NCI-H2196 treated with DMSO at 0.1 percent for 48 hours (cell line): ENCODE results near the gene FPR1.

Experiments used
- DNase-seq: peaks from one replicate; lab custom pipeline; 2025; ENCODE audit not compliant: unreplicated experiment; lab: John Stamatoyannopoulos, UW

FPR1 gene, protein sequence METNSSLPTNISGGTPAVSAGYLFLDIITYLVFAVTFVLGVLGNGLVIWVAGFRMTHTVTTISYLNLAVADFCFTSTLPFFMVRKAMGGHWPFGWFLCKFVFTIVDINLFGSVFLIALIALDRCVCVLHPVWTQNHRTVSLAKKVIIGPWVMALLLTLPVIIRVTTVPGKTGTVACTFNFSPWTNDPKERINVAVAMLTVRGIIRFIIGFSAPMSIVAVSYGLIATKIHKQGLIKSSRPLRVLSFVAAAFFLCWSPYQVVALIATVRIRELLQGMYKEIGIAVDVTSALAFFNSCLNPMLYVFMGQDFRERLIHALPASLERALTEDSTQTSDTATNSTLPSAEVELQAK

DNA sequence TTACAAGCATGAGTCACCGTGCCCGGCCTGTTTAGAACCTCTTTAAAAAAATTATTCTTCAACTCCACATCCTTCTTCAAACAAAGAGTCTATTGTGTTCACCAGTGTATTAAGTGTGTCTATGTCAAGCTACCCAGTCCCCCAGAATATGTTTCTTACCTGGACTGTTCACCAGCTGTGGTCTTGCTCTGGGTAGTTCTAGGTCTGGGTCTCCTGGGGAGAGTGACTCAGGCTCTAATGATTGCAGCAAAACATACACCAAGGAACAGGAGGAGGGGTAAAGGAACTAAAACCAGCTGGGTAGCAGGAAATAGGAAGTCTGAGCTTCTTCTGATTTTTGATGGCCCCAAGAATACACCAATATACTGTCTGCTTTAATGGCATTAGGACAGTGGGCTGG lies at the start of gene FPR1:
TSS of gene FPR1 (minus strand) at position 224 of the 400 bp plus-strand sequence. CDS start 4,884 bp downstream, outside the sequence.
- no peak for DNase-seq

DNA sequence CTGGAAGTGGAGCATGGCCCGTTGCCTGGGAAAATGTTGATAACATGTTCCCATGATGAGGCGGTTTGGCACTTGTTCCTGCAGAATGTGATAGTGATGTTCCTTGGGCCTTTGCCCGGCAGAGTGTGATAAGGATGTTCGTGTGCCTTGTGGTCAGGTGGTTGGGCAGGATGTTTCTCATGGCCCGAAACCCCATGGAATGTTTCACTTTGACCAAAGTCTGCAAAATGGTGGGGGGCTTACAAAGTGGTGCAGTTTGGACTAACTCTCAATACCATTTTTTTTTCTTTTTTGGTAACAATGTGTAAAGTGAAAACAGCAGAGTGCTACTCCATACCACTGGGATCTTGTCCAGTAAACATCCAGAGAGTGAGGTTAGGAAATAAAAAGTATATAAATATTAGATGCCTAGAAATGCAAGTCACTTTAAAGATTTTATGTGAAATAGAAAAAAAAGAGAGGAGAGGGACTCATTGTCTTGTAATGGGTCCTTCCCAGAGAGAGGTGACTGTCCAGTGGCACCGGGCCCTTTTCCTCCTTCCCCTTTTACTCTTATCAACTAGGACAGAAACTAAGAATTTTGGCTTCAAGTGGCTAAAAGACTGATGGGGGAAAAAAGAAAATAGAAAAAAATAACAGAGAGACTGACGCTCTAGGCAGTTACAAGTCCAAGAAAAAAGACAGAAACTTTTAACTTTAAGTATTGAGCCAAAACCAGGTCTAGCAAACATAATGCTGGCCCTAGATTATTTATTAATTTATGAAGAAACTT lies 49.0 kb upstream of the FPR1 start:
- no peak for DNase-seq

DNA sequence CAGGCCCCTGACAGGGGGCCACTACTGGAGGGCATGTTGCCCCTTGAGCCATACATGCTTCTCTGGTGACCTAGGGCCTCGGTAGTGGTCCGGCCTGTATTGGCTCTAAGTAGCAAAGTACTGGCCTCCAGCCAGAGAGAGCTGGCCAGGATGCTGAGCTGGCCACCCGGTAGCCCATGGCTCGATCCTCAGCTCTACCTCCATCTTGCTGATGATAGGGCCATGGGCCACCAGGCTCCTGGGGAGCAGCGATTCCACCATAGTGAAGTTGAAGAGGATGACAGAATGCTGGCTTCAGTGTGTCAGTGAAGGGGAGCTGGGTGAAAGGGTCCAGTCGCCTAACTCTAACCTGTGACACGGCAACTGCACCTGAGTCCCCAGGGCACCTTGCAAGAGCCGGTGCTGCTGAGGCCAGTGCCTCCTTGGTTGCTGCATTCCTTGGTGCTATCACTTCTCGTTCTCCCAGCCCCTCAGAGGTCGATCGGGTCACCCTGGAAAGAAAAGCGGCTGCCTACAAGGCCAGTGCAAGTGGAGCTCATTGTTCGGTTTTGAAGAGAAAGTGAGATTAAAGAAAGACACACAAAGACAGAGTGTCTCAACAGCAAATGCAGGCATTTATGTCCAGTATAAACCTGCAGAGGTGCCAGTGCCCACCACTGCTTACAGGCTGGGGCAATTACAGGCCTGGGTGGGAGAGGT lies 48.2 kb upstream of the FPR1 start:
- DNase-seq, result no peak

DNA sequence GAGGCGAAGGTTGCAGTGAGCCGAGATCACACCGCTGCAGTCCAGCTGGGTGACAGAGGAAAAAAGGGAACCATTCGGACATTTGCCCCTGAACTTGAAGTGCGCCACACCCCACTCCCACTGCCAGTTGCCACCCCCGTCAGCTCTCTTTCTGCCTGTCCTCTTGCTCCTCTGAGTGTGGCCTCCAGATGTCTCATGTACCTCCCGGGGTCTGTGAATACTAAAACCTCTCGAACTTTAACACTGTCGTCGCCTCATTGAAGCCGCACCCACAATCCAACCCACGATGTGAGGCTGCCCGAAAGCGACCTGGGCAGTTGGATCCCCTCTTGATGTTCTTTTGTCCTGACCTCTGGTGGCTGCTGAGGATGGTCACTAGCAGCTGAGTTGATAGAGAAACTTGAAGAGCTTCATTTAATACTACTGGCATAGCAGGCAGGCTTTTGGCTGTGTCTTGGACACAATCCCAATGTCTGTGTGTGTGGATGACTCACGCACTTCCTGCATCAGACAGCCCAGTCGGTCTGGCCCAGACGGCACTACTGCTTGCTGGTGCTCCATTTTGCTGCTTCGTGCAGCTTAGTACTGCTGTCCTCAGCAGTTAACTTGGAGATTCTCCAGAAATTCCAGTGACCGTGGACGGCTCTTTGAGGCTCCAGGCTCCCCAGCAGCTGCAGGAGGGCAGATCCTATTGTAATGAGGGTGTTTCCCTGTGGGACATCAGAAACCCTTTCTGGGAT lies 47.5 kb upstream of the FPR1 start:
- DNase-seq, result peak; percentile 15

DNA sequence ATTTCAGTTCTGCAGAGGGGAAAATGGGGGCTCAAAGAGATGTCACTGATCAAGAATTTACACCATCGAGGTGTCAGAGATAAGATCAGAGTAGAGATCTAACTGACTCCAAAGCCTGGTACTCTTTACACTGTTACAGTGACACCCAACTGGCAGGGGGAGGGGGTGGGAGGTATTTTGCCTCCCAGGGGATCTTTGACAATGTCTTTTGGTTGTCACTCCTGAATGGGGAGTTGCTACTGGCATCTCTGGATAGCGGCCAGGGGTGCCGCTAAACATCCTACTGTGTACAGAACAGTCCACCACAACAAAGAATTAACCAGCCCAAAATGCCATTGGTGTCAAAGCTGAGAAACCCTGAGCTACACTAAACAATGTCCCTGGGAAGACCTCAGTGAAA lies 46.4 kb upstream of the FPR1 start:
- no peak for DNase-seq

DNA sequence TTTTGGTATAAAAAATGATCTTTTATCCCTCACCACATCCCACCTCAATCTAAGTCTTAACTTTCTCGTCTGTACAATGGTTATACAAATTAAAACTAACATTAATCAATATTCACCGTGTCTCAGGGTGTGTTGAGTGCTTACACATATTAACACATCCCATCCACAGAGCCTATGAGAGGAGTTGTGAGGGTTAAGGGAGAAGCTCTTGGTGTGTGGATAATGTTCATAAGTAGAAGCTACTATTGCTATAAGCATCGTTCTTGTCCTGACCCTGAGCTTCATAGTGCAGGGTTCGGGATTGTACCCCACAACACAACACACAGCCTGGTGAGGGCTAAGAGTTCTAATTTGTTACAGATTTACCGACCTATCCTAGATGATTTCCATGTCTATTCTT lies 45.8 kb upstream of the FPR1 start:
- DNase-seq, result no peak

DNA sequence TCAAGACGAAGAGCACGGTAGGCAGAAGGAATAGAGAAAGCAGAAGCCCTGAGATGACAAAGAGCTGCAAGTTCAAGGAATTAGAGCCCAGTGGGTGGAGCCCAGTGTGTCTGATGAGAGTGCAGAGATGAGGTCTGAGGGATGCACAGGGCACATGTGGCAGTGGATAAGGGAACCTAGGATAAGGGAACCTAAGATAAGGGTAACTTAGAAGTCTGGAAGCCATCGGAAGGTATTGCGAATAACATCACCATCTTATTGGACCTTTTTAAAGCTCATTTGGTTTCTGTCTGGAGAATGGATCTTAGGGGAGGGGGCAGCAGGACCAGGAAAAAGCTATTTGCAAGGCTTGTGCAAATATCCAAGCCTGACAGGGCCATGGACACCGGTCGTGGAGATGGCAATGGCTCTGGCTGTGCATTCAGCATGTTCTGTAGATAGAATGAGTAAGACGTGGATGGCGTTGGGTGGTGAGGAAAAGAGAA lies 44.6 kb upstream of the FPR1 start:
- DNase-seq, result no peak

DNA sequence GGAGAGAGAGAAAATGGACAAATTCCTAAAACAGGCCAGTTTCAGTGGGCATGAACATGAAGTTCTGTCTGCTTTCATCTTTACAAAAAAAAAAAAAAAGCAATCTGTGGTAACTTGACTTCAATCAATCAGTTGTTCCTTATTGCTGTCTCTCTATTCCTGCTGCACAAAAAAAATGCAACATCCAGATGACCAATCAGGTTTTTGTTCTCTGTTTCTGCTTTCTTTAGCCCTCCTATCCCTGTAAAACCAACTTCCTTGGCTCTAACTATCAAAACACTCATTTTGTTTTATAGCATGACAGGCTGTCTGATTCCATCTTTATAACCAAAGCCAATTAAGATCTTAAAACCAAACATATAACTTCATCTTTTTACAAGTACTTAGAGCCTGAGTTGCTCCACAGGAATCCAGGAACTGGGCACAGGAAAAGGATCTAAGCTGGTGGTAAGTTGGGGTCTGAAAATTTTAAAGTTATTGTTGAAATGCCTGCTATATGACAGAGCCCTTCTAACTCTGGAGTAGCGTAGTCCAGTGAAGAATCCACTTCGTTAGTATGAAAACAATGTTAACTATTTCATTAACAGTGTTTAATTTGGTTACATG lies 43.3 kb upstream of the FPR1 start, which contains the start of gene FPR3:
TSS of gene FPR3 (plus strand) at position 273 of the 606 bp plus-strand sequence. CDS start 28,592 bp downstream, outside the sequence.
- no peak for DNase-seq

DNA sequence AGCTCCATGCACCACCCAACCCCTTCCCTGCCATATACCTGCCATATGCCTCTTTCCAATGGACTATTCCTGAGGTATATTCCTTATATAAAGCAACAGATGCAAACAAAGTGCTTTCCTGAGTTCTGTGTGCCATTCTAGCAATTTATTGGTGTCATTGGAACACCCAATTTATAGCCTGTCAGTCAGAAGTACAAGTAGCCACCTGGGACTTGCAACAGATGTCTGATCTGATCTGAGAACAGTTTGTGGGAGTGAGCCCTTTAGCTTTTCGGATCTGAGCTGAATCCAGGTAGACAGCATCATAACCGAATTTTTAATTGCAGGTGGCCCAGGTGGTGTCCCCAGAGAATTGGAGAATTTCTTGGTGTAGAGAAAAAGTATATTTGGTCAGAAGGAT lies 42.3 kb upstream of the FPR1 start:
- no peak for DNase-seq

DNA sequence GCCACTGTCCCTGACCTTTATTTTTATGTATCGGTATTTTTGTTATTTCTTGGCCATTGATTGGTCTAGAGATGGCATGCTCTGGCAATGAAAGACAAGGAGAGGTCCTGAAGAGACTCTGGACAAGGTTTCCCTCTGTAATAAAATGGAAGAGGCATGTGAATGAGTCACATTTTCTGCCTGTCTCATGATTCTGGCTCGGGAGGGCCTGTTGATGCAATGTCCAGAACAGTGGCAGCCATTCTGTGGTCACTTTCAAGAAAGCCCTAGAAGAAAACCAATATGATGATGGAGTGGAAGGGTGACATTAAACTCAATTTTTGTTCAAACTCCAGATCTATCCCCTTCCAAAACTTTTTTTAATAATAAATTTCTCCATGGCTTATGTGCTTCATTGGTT lies 41.3 kb upstream of the FPR1 start:
- no peak for DNase-seq

DNA sequence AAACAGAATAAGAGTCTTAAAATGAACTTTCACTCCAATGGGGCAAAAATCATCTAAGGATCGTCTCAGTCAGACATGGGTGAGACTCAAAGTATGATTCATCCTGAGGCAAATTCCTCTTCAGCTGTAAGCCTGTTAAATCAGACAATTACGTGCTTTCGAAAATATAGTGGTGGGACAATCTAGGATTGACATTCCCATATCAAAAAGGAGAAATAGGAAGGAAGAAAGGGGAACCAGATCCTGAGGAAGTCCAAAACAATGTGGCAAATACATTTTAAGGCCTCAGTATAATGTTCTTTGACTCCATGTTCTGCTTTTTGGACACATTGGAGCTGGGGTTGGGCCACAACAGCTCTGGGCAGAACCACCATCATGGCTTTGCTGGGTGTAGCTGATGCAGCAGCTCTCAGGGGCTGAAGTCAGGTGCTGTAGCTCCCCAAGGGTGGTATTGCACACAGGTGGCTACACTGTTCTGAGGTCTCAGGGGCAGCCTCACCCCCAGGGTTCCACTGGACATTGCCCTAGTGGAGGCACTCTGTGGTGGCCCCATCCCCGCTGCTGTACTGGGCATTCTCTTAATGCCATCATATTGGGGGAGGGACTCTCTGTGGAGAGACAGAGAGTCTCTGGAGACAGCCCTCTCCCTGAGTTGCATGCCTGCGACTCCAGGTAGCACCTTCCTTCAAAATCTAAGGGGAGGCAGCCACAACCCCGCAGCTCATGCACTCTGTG lies 37.5 kb upstream of the FPR1 start:
- DNase-seq, result no peak

DNA sequence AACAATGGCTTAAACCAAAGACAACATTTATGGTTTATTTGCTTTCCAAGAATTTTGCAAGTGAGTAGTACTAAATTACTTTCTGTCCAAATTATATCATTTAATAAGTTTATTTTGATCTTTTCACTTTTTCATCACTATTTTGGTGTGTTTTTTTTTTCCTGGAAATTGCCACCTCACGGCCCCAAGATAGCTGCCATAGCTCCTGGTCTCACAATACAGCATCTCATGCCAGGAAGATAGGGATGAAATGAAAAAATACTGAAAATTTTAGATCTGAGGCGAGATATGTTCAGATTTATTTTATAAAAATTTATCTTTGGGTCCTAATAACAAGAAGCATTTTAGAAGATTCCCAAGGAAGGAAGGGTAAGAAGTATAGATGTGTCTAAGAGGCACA lies 36.4 kb upstream of the FPR1 start:
- no peak for DNase-seq

DNA sequence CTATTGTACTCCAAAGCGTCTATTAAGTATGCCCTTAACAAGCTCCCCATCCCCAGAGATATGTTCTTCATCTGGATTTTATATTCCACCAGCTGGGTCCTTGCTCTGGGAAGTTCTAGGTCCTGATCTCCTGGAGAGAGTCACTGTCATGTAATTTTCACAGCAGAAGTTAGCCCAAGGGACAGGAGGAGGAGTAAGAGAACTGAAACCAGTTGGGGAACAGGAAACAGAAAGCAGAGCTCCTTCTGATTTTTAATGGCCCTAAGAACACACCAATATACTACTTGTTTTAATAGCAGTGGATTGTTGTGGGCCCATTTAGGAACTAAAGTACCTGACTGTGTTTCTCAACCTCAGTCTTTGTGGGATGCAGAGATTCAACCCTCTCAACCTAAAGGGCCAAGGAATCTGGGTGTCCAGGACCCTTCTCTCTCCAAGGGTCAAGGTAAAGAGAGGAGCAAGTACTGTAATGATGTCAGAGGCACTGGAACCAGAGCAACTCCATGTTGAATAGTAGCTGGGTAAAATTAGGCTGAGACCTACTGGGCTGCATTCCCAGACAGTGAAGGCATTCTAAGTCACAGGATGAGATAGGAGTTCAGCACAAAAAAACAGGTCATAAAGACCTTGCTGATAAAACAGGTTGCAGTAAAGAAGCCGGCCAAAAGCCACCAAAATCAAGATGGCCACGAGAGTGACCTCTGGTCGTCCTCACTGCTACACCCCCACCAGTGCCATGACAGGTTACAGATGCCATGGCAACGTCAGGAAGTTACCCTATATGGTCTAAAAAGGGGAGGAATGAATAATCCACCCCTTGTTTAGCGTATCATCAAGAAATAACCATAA lies 35.2 kb upstream of the FPR1 start:
- no peak for DNase-seq

DNA sequence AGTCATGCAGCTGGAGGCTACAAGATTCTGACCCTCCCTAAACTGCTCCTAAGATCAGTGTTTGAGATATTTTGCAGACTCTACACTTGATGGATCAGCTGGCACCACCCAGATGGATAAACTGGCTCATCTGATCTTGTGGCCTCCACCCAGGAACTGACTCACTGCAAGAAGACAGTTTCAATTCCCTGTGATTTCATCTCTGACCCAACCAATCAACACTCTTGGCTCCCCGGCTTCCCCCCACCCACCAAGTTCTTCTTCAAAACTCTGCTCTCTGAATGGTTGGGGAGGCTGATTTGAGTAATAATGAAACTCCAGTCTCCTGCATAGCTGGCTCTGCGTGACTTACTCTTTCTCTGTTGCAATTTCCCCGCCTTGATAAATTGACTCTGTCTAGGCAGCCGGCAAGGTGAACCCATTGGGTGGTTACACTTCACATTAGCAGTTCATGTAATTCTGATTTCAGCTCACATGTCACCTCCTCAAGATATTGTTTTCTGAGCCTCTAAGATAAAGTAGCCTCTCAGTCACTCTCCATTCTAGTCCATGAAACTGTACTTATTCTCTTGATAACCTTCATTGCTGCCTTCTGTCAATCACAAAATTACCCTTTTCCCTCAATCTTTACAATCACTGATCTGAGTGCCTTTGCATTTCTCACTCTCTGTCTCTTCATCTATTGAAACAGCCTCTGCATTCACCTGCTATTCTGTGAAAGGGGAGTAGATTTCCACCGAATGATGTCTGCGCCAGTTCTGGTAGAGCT lies 33.4 kb upstream of the FPR1 start:
- no peak for DNase-seq

DNA sequence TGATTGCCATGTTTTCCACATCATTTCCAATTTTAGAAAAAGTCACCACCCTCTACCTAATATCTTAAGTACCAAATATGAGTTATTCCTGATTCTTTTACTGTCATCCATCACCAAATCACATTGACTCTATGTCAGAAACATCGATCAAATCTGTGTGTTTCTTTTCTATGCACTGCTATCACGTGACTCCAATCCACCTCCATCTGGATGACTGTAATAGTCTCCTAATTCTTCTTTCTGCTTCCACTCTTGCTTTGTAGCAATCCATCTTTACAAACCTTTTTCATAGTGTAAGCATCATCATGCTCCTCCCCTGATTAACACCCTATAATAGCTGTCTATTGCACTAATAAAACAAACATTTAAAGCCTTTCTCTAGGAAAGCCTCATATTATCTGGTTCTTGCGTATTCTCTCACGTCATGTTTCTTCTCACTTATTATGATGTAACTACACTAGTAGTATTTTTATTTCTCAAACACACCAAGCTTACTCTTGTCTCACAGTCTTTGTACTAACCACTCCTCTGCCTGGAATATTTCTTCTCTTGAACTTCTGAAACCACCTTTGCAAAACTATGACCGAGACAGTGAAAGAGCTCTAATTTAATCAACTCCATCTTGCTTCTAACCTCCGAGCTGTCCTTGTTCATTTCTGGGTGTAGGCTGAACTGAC lies 32.6 kb upstream of the FPR1 start:
- DNase-seq, result no peak

DNA sequence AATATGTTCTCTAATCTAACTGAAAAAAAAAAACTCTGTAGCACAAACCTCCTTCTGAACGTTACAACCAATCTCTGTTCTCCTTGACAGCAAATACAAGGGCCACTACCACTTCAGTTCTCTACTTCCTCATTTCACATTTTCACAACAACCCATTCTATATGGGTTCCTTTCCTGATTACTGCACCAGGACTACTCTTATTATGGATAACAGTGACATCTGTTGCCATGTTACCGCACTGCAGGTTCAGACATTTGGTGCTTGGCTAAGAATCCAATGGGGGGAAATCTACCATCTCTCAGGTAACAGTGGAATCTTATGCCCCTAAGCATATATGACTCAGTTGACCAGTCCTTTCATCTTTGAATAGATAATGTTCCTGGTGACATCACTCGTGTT lies 31.7 kb upstream of the FPR1 start:
- DNase-seq, result no peak

DNA sequence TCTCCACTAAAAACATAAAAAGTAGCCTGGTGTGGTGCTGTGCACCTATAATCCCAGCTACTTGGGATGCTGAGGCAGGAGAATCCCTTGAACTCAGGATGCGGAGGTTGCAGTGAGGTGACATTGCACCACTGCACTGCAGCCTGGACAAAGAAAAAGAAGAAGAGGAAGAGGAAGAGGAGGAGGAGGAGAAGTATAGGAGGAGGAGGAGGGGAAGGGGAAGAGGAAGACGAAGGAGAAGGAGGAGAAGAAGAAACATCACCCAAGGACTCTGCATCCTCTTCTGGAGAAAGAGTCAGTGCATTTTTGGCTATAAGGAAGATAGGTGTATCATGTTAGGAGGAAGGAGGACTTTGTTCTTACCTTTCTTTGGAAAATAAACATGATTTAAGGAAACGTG lies 30.3 kb upstream of the FPR1 start:
- DNase-seq, result no peak

DNA sequence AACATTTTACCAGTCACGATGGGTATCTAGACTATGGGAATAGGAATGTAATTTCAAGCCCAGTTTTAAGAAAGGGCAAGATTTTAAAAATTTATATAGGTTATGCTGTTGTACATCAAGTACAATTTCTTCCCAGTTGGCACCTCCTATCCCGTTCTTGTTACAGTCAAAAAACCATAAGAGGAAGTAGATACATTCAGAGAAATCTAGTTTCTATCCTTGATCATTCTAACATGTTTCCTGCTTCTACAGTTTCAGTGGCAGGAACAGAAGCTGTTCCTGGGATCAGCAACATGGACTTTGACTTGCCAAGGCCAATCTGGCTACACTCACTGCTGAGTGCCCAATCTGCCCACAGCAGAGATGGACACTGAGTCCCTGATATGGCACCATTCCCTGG lies 28.6 kb upstream of the FPR1 start:
- DNase-seq, result no peak
